Measurements from ENCODE around the gene GP1BB.

Gene GP1BB

DNA sequence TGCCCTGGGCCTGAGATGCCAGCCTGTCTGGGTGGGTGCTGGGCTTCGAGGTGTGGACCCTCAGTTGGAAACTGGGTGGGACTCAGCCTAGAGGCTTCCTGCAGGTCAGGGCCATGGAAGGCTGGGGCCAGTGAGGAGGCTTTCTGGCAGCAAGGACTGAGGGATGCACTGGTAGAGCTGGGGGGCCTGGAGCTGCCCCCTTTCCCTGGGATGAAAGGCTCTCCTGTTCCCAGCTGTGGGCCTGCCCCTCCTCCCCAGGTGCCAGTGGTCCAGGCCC, 6.6 kb upstream of the GP1BB start:
- TF ChIP-seq, protein P1, sequence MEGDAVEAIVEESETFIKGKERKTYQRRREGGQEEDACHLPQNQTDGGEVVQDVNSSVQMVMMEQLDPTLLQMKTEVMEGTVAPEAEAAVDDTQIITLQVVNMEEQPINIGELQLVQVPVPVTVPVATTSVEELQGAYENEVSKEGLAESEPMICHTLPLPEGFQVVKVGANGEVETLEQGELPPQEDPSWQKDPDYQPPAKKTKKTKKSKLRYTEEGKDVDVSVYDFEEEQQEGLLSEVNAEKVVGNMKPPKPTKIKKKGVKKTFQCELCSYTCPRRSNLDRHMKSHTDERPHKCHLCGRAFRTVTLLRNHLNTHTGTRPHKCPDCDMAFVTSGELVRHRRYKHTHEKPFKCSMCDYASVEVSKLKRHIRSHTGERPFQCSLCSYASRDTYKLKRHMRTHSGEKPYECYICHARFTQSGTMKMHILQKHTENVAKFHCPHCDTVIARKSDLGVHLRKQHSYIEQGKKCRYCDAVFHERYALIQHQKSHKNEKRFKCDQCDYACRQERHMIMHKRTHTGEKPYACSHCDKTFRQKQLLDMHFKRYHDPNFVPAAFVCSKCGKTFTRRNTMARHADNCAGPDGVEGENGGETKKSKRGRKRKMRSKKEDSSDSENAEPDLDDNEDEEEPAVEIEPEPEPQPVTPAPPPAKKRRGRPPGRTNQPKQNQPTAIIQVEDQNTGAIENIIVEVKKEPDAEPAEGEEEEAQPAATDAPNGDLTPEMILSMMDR (IDR thresholded peaks at IDR 0.05; ENCODE audit: poor library complexity, severe bottlenecking) = no peak
- Histone ChIP-seq H3K9me3 (ENCODE audit: severe bottlenecking) (no peaks in the 10 kb centered on the region), H3K36me3 (ENCODE audit: low read depth) (no peaks in the 10 kb centered on the region), H3K27ac (ENCODE audit: poor library complexity, severe bottlenecking) (no peak overlapping the region), H3K4me1 (ENCODE audit: insufficient read depth, poor library complexity, severe bottlenecking) (no peaks in the 10 kb centered on the region), H3K27me3 (ENCODE audit: insufficient read depth, poor library complexity, severe bottlenecking) (no peaks in the 10 kb centered on the region), H3K4me3 (ENCODE audit: severe bottlenecking) (no peak overlapping the region)
- ATAC-seq (ENCODE audit: low read depth) (no peak), DNase-seq (ENCODE audit: low spot score) (no peak)

DNA sequence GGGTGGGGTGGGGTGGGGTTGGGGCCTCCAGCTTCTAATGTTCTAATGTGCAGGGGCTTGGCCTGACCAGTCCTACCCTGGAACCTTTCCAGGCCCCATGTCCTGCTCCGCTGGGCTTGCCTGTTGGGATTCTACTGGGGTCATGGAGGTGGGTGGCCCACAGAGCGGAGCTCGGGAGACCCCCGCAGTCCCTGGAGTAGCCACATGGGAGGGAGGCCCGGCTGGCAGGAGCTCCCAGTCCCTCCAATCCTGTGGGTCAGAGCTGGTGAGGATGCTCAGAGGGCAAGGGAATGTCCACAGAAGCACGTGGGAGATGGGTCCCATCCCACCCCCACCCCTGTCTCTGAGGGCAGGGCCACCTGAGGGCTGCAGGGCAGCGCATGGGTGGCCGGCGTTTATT, 6.2 kb upstream of the GP1BB start:
- H3K27me3 ChIP-seq (ENCODE audit: insufficient read depth, poor library complexity, severe bottlenecking) = no peaks in the 10 kb centered on the region
- H3K36me3 ChIP-seq (ENCODE audit: low read depth) = no peaks in the 10 kb centered on the region
- no peak for ATAC-seq (ENCODE audit: low read depth)

DNA sequence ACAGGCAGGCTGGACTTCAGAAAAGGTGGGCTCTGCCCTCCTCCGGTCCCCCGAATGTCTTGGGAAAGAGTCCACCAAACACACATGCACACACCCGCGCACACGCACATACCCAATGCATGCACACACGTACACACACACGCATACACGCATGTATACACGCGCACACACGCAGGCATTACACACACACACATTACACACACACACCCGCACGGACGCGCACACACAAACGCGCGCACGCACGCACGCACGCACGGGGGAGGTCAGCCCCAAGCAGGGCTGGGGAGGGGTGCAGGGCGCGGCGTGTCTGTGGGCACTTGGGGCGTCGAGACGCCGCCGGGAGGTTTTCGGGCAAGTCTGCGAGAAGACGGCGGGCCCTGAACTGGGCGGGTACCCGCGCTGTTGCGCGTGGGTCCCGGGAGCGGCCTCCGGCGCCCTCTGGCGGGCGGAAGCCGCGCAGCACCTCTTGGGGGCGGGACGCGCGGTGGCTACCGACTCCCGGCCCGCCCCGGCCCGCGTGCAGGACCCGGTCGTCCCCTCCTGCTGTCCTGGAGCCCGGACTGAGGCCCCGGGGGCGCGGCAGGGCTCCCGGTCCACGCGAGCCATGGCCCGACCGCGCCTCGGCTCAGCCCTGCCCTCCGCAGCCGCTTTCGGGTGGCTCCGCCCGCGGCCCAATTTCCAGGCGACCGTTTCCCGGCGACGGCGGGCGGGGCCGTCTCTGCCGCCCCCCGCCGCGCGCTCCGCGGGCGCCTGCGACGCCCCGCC, 5.5 kb upstream of the GP1BB start:
- TF ChIP-seq, protein P1 (IDR thresholded peaks at IDR 0.05; ENCODE audit: poor library complexity, severe bottlenecking) = peak; percentile 97
- DNase-seq (ENCODE audit: low spot score) (no peak), ATAC-seq (ENCODE audit: low read depth) (peak; percentile 71)
- no peak overlapping the region for H3K27ac ChIP-seq (ENCODE audit: poor library complexity, severe bottlenecking)
- no peaks in the 10 kb centered on the region for H3K27me3 ChIP-seq (ENCODE audit: insufficient read depth, poor library complexity, severe bottlenecking)
- peak overlapping the region; percentile 44 for H3K4me3 ChIP-seq (ENCODE audit: severe bottlenecking)
- H3K9me3 ChIP-seq (ENCODE audit: severe bottlenecking) = no peaks in the 10 kb centered on the region
- no peaks in the 10 kb centered on the region for H3K4me1 ChIP-seq (ENCODE audit: insufficient read depth, poor library complexity, severe bottlenecking)
- H3K36me3 ChIP-seq (ENCODE audit: low read depth) = no peaks in the 10 kb centered on the region

More for the DNA sequence above, 6.2 kb upstream of the GP1BB start:
- H3K9me3 ChIP-seq (ENCODE audit: severe bottlenecking) = no peaks in the 10 kb centered on the region
- no peak overlapping the region for H3K27ac ChIP-seq (ENCODE audit: poor library complexity, severe bottlenecking)
- H3K4me3 ChIP-seq (ENCODE audit: severe bottlenecking) = no peak overlapping the region
- no peaks in the 10 kb centered on the region for H3K4me1 ChIP-seq (ENCODE audit: insufficient read depth, poor library complexity, severe bottlenecking)
- TF ChIP-seq, protein P1 (IDR thresholded peaks at IDR 0.05; ENCODE audit: poor library complexity, severe bottlenecking) = no peak
- DNase-seq (ENCODE audit: low spot score) = no peak

DNA sequence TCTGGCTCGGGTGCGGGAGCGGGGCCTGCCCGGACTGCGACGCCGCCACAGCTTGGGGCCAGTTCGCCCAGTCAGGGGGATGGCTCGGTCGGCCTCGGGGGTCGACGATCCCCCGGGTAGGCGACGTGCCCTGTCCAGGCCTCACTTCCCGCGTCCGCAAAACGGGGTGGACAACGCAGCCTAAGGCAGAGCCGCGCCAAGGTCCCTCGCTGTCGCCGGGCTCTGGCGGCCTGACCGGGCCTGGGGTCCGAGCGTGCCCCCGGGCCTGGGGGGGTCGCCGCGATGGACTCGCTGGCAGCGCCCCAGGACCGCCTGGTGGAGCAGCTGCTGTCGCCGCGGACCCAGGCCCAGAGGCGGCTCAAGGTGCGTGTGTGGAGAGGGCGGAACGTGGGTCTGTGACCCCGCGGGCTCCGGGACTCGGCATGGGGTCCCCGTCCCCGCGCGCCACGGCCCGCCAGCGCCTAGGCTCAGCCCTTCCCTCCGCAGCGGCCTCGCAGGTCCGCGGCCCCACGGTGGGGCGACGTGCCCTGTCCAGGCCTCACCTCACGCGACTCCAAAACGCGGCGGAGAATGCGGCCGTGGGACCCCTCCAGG, 4.8 kb upstream of the GP1BB start:
- Histone ChIP-seq H3K4me1 (ENCODE audit: insufficient read depth, poor library complexity, severe bottlenecking) (no peaks in the 10 kb centered on the region), H3K36me3 (ENCODE audit: low read depth) (no peaks in the 10 kb centered on the region), H3K27me3 (ENCODE audit: insufficient read depth, poor library complexity, severe bottlenecking) (peaks cover 5% of the 10 kb centered on the region), H3K9me3 (ENCODE audit: severe bottlenecking) (no peaks in the 10 kb centered on the region), H3K4me3 (ENCODE audit: severe bottlenecking) (peak overlapping the region; percentile 44), H3K27ac (ENCODE audit: poor library complexity, severe bottlenecking) (no peak overlapping the region)
- ATAC-seq (ENCODE audit: low read depth) (no peak), DNase-seq (ENCODE audit: low spot score) (no peak)
- TF ChIP-seq, protein P1 (IDR thresholded peaks at IDR 0.05; ENCODE audit: poor library complexity, severe bottlenecking) = peak; percentile 29

DNA sequence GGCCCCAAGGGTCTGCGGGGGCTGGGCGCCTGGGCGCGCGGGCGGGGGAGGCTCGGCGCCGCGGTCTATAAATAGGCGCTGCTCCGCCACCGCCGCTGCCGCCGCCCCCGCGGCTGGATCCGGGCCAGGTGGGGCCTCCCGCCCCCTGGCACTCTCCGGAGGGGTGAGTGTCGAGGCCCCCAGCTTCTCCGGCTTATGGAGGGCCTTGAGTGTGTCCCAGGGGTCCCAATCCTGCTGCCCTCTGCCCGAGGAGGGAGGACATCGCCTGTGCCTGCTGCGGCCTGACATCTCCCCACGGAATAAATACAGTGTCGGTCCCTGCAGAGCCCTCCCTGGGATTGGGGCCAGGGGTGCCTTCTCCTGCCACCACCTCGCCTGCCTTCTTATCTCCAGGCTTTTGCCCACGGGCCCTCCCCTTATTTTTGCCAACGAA, 4.3 kb upstream of the GP1BB start:
- Histone ChIP-seq H3K36me3 (ENCODE audit: low read depth) (no peaks in the 10 kb centered on the region), H3K27ac (ENCODE audit: poor library complexity, severe bottlenecking) (no peak overlapping the region), H3K27me3 (ENCODE audit: insufficient read depth, poor library complexity, severe bottlenecking) (peaks cover 8% of the 10 kb centered on the region), H3K4me3 (ENCODE audit: severe bottlenecking) (peak overlapping the region; percentile 44), H3K9me3 (ENCODE audit: severe bottlenecking) (no peaks in the 10 kb centered on the region), H3K4me1 (ENCODE audit: insufficient read depth, poor library complexity, severe bottlenecking) (no peaks in the 10 kb centered on the region)
- DNase-seq (ENCODE audit: low spot score) = no peak
- no peak for ATAC-seq (ENCODE audit: low read depth)
- TF ChIP-seq, protein P1 (IDR thresholded peaks at IDR 0.05; ENCODE audit: poor library complexity, severe bottlenecking) = no peak

Measured in RWPE2 (cell line).